WI38 (cell line): ENCODE data around the gene SELENOF.

Experiments used
- H3K4me3 ChIP-seq: 2 replicates; pipeline ENCODE4 v1.5.1; 2011; ENCODE audit warnings: low read depth, mild to moderate bottlenecking, control low read depth, low read length
- CTCF ChIP-seq: IDR thresholded peaks from 2 replicates; pipeline ENCODE4 v1.5.1; 2012; ENCODE audit warnings: low read depth, mild to moderate bottlenecking, control low read depth, low read length

SELENOF gene

GRCh38 chr1:86924324-86924960 lies 10.5 kb upstream of the SELENOF start:
- no peak overlapping the region for H3K4me3 ChIP-seq

GRCh38 chr1:86922445-86922844 lies 8.5 kb upstream of the SELENOF start:
- TF ChIP-seq CTCF = no peak
- no peak overlapping the region for H3K4me3 ChIP-seq

More at GRCh38 chr1:86924324-86924960, 10.5 kb upstream of the SELENOF start:
- TF ChIP-seq CTCF = no peak

GRCh38 chr1:86916752-86917151 lies 2.8 kb upstream of the SELENOF start:
- no peak overlapping the region for H3K4me3 ChIP-seq
- no peak for TF ChIP-seq CTCF

GRCh38 chr1:86915737-86916235 lies 1.9 kb upstream of the SELENOF start:
- no peak for TF ChIP-seq CTCF
- peak overlapping the region; percentile 70 for H3K4me3 ChIP-seq

- no peak for TF ChIP-seq CTCF
- peak overlapping the region; percentile 70 for H3K4me3 ChIP-seq
These were observed 1.2 kb upstream of the SELENOF start for GRCh38 chr1:86914998-86915736.

GRCh38 chr1:86914601-86914997 lies 673 bp upstream of the SELENOF start, which contains the start of gene HS2ST1:
Gene HS2ST1 (plus strand): TSS chr1:86914635.
- TF ChIP-seq CTCF = no peak
- H3K4me3 ChIP-seq = peak within 1 kb of the TSS; percentile 99

- TF ChIP-seq CTCF = no peak
- peak overlapping the region; percentile 99 for H3K4me3 ChIP-seq
These were observed 479 bp downstream of the SELENOF start for GRCh38 chr1:86913399-86913895.
